GM18508 (cell line): ENCODE measurements around the gene LPAR2.
A peak's percentile ranks its signal among the peaks of the same experiment; 100 is the strongest.
"Not testable (repeated sequence)": the region's sequence is repeated elsewhere in the genome, so short reads cannot be mapped to it uniquely, and the experiment has no call there.

Experiments
- ATAC-seq: cut with Tn5 transposase; IDR thresholded peaks from one replicate; pipeline ENCODE4 v1.9.1; 2021; ENCODE audit warnings: moderate number of reproducible peaks; ENCODE audit not compliant: insufficient read depth, unreplicated experiment

Gene LPAR2

GRCh38 chr19:19627621-19628500 lies at the start of gene LPAR2:
Gene LPAR2 (minus strand): TSS chr19:19628220. CDS start chr19:19627275, 945 bp downstream.
- ATAC-seq: no peak

- no peak for ATAC-seq
These were observed 49.6 kb upstream of the LPAR2 start for GRCh38 chr19:19677579-19677978.

- no peak for ATAC-seq
These were observed 46.3 kb upstream of the LPAR2 start for GRCh38 chr19:19674315-19674714.

GRCh38 chr19:19672816-19673215 lies 44.8 kb upstream of the LPAR2 start:
- no peak for ATAC-seq

- ATAC-seq: no peak
These were observed 42.1 kb upstream of the LPAR2 start for GRCh38 chr19:19670070-19670551.

- ATAC-seq: peak; percentile 63
These were observed 40.4 kb upstream of the LPAR2 start, which contains the start of gene ZNF101 for GRCh38 chr19:19668230-19669012. Gene ZNF101 (plus strand): TSS chr19:19668839. CDS start chr19:19668964, 125 bp downstream.

GRCh38 chr19:19665420-19665948 lies 37.5 kb upstream of the LPAR2 start:
- not testable (repeated sequence) for ATAC-seq

- ATAC-seq: peak; percentile 52
These were observed 35.5 kb upstream of the LPAR2 start, which contains the start of gene ATP13A1 for GRCh38 chr19:19663256-19664120. Gene ATP13A1 (minus strand): TSS chr19:19663676. CDS start chr19:19663666, 10 bp downstream.

GRCh38 chr19:19662871-19663255 lies 34.8 kb upstream of the LPAR2 start:
- ATAC-seq: no peak

- no peak for ATAC-seq
These were observed 34.3 kb upstream of the LPAR2 start for GRCh38 chr19:19662344-19662743.

- ATAC-seq: peak; percentile 27
These were observed 33.7 kb upstream of the LPAR2 start for GRCh38 chr19:19661675-19662251.

GRCh38 chr19:19661141-19661674 lies 33.2 kb upstream of the LPAR2 start:
- ATAC-seq: no peak

- ATAC-seq: no peak
These were observed 31.7 kb upstream of the LPAR2 start for GRCh38 chr19:19659646-19660245.

- no peak for ATAC-seq
These were observed 29.4 kb upstream of the LPAR2 start for GRCh38 chr19:19657397-19657783.

GRCh38 chr19:19656451-19657396 lies 28.7 kb upstream of the LPAR2 start:
- ATAC-seq: no peak

GRCh38 chr19:19655641-19656343 lies 27.8 kb upstream of the LPAR2 start:
- ATAC-seq: no peak

- no peak for ATAC-seq
These were observed 27.1 kb upstream of the LPAR2 start for GRCh38 chr19:19655051-19655594.
